Upper lobe of left lung (tissue), 6 donors: ENCODE measurements around the gene TRPC3. TPM values are rescaled to one million over a fixed set of nuclear protein-coding genes. Genes with fewer than 3 reads are reported as not detected.

Experiments used
- ATAC-seq, 2 donors: fragments of 200-7000 bp; cut with Tn5 transposase; one replicate each; pipeline ENCODE4 v1.9.1; 2022; ENCODE audit warnings: mild to moderate bottlenecking in 2 of 2, moderate library complexity in 2 of 2; ENCODE audit not compliant: low FRiP score in 2 of 2
- DNase-seq, 2 donors: peaks; one replicate each; pipeline ENCODE4 v3.0.0-alpha.2; 2019 to 2020
- H3K27ac ChIP-seq, 4 donors: fragments of 200-600 bp; sonication (generic); one replicate each; pipeline ENCODE4 v1.5.1; 2016 to 2019
- H3K27me3 ChIP-seq, 4 donors: fragments of 200-600 bp; sonication (generic); one replicate each; pipeline ENCODE4 v1.5.1; 2017 to 2019
- H3K36me3 ChIP-seq, 4 donors: fragments of 200-600 bp; sonication (generic); one replicate each; pipeline ENCODE4 v1.5.1; 2016 to 2019
- H3K4me1 ChIP-seq, 4 donors: fragments of 200-600 bp; sonication (generic); one replicate each; pipeline ENCODE4 v1.5.1; 2018 to 2019
- H3K4me3 ChIP-seq, 4 donors: fragments of 200-600 bp; sonication (generic); one replicate each; pipeline ENCODE4 v1.5.1; 2017 to 2019; ENCODE audit warnings: mild to moderate bottlenecking in 2 of 4, moderate library complexity in 1 of 4
- H3K9me3 ChIP-seq, 4 donors: fragments of 200-600 bp; sonication (generic); one replicate each; pipeline ENCODE4 v1.5.1; 2018 to 2019
- CTCF ChIP-seq, 6 experiments: fragments of 450-650 bp in 4 of 6; fragments of 200-600 bp in 2 of 6; sonication (generic) in 2 of 6; IDR thresholded peaks; one replicate each; pipeline ENCODE4 v1.5.1; 2016 to 2019; ENCODE audit warnings: antibody characterized with exemption in 6 of 6
- EP300 ChIP-seq, 4 donors: sonication (generic); formaldehyde crosslinking; IDR thresholded peaks; one replicate each; pipeline ENCODE4 v1.5.1; 2017; ENCODE audit warnings: antibody characterized with exemption in 4 of 4, control low read depth in 2 of 4
- POLR2A ChIP-seq, 4 donors: fragments of 450-650 bp; IDR thresholded peaks; one replicate each; pipeline ENCODE4 v1.5.1; 2016 to 2017; ENCODE audit warnings: antibody characterized with exemption in 4 of 4, mild to moderate bottlenecking in 2 of 4
- POLR2AphosphoS5 ChIP-seq, 2 donors: sonication (generic); formaldehyde crosslinking; IDR thresholded peaks; one replicate each; pipeline ENCODE4 v1.5.1; 2017; ENCODE audit warnings: antibody characterized with exemption in 2 of 2
- WGBS, 2 donors: methylation state at CpG; one replicate each; pipeline ENCODE4 v1.1.5; 2017 to 2018; 5-methylcytosine and 5-hydroxymethylcytosine counted together
- total RNA-seq, 6 donors: library from RNA; depleted of rRNA in 4 of 6; stranded (reverse); fragments of >200 nt in 4 of 6; gene quantifications; one replicate each; pipeline versions ENCODE4 v1.1.0 to v1.2.1, GENCODE V29; 2016 to 2021
- donor health status: DM: no; HTN: no; CAD: no; lungs with moderate emphysema.
- donor health status: DM: no; HTN: yes; CAD: no; lungs with severe emphysema.

TRPC3 gene
- total RNA-seq, 6 donors from 2014 or later, result 0.77 to 9.4 (median 1.4) TPM

- no peaks in the 10 kb centered on the region for H3K36me3 ChIP-seq
- WGBS, 2 donors, result 50 to 70% methylated on average over 2 of the region's 2 CpGs
- ATAC-seq, result no peak
These were observed 76.2 kb downstream of the TRPC3 start for GRCh38 chr4:121875652-121876051.

GRCh38 chr4:121873604-121874003 is 78.3 kb downstream of the TRPC3 start:
- TF ChIP-seq EP300 (IDR thresholded peaks at IDR 0.05) (no peak), POLR2A (IDR thresholded peaks at IDR 0.05) (no peak), POLR2AphosphoS5 (IDR thresholded peaks at IDR 0.05) (no peak)
- no peaks in the 10 kb centered on the region for H3K9me3 ChIP-seq
- no peak for DNase-seq
- H3K4me1 ChIP-seq, result peaks cover 6 to 14% (median 9%) of the 10 kb centered on the region in 4 donors
- no peak for ATAC-seq
- no peaks in the 10 kb centered on the region for H3K27me3 ChIP-seq
- H3K36me3 ChIP-seq, result no peaks in the 10 kb centered on the region
- WGBS, 2 donors, result 39 to 51% methylated on average over 3 of the region's 3 CpGs
- H3K27ac ChIP-seq, result no peak overlapping the region
- no peak overlapping the region for H3K4me3 ChIP-seq

More at GRCh38 chr4:121875652-121876051, 76.2 kb downstream of the TRPC3 start:
- Histone ChIP-seq H3K4me1 (peaks cover 0 to 3% (median 1%) of the 10 kb centered on the region in 4 donors), H3K27me3 (no peaks in the 10 kb centered on the region), H3K9me3 (no peaks in the 10 kb centered on the region), H3K4me3 (no peak overlapping the region), H3K27ac (no peak overlapping the region)
- no peak for TF ChIP-seq POLR2A (IDR thresholded peaks at IDR 0.05)
- no peak for TF ChIP-seq POLR2AphosphoS5 (IDR thresholded peaks at IDR 0.05)
- no peak for TF ChIP-seq CTCF (IDR thresholded peaks at IDR 0.05)
- TF ChIP-seq EP300 (IDR thresholded peaks at IDR 0.05), result no peak
- no peak for DNase-seq

- H3K4me1 ChIP-seq, result peaks cover 6 to 14% (median 9%) of the 10 kb centered on the region in 4 donors
- no peaks in the 10 kb centered on the region for H3K36me3 ChIP-seq
- peak within 1 kb of the TSS; percentile 75 to 93 (median 91) for H3K27ac ChIP-seq
These were observed 81.7 kb downstream of the TRPC3 start, which contains the start of gene BBS7 for GRCh38 chr4:121869841-121870822. TSS of gene BBS7 (minus strand) at chr4:121870474. CDS start at chr4:121870313, 161 bp downstream.

GRCh38 chr4:121863799-121864198 is 88.1 kb downstream of the TRPC3 start:
- DNase-seq (no peak), ATAC-seq (no peak)
- H3K36me3 ChIP-seq, result peaks cover 2 to 41% (median 5%) of the 10 kb centered on the region in 4 donors
- no peak overlapping the region for H3K27ac ChIP-seq
- whole genome bisulfite sequencing, 2 donors, result 90% methylated on average over 7 of the region's 7 CpGs
- TF ChIP-seq POLR2AphosphoS5 (IDR thresholded peaks at IDR 0.05), result no peak
- TF ChIP-seq POLR2A (IDR thresholded peaks at IDR 0.05), result no peak
- TF ChIP-seq CTCF (IDR thresholded peaks at IDR 0.05), result no peak
- TF ChIP-seq EP300 (IDR thresholded peaks at IDR 0.05), result no peak
- H3K9me3 ChIP-seq, result no peaks in the 10 kb centered on the region
- H3K4me1 ChIP-seq, result no peaks in the 10 kb centered on the region
- no peak overlapping the region for H3K4me3 ChIP-seq
- no peaks in the 10 kb centered on the region for H3K27me3 ChIP-seq

More at GRCh38 chr4:121869841-121870822, 81.7 kb downstream of the TRPC3 start, which contains the start of gene BBS7:
- TF ChIP-seq EP300 (IDR thresholded peaks at IDR 0.05) (no peak), POLR2A (IDR thresholded peaks at IDR 0.05) (peak in 3 of 4 donors; percentile 36 to 79 (median 61)), CTCF (IDR thresholded peaks at IDR 0.05) (no peak), POLR2AphosphoS5 (IDR thresholded peaks at IDR 0.05) (peak; percentile 65 to 87)
- DNase-seq (peak; percentile 94 to 99), ATAC-seq (peak; percentile 100)
- WGBS, 2 donors, result 1% methylated on average over 16 to 56 of the region's 58 CpGs
- H3K27me3 ChIP-seq, result no peaks in the 10 kb centered on the region
- peak within 1 kb of the TSS; percentile 69 to 94 (median 84) for H3K4me3 ChIP-seq
- no peaks in the 10 kb centered on the region for H3K9me3 ChIP-seq

GRCh38 chr4:121861426-121861825 is 90.4 kb downstream of the TRPC3 start:
- ATAC-seq (no peak), DNase-seq (no peak)
- Histone ChIP-seq H3K27ac (no peak overlapping the region), H3K4me1 (no peaks in the 10 kb centered on the region), H3K27me3 (no peaks in the 10 kb centered on the region), H3K4me3 (no peak overlapping the region), H3K9me3 (no peaks in the 10 kb centered on the region), H3K36me3 (peaks cover 2 to 53% (median 10%) of the 10 kb centered on the region in 4 donors)
- no peak for TF ChIP-seq POLR2AphosphoS5 (IDR thresholded peaks at IDR 0.05)
- TF ChIP-seq POLR2A (IDR thresholded peaks at IDR 0.05), result no peak
- TF ChIP-seq CTCF (IDR thresholded peaks at IDR 0.05), result no peak
- no peak for TF ChIP-seq EP300 (IDR thresholded peaks at IDR 0.05)
- WGBS, 2 donors, result 97 to 98% methylated on average over 2 of the region's 2 CpGs
